ENCODE data around the gene GPR108.

- no peak for TF ChIP-seq CTCF (IDR thresholded peaks at IDR 0.05; ENCODE audit: poor library complexity)
- no peak for TF ChIP-seq EZH2phosphoT487 (IDR thresholded peaks at IDR 0.05; ENCODE audit: low read depth, severe bottlenecking, unreplicated experiment)
- no peak for TF ChIP-seq EZH2 (IDR thresholded peaks at IDR 0.05; ENCODE audit: borderline replicate concordance)
Observed at GRCh38 chr19:6706633-6706958, 30.8 kb downstream of the GPR108 start.

Measured in hepatocyte (in vitro differentiated cells).